HEK293 (cell line): ENCODE measurements around the gene NFIB.

Experiments used
- ZNF121 ChIP-seq: fragments of 450-650 bp; formaldehyde crosslinking; IDR thresholded peaks from 2 replicates; pipeline ENCODE4 v1.5.1; 2016; ENCODE audit warnings: missing biosample characterization, missing genetic modification characterization
- ZNF132 ChIP-seq: fragments of 450-650 bp; formaldehyde crosslinking; IDR thresholded peaks from 2 replicates; pipeline ENCODE4 v1.5.1; 2017; ENCODE audit warnings: missing biosample characterization, missing genetic modification characterization, borderline replicate concordance
- ZNF302 ChIP-seq: fragments of 450-650 bp; formaldehyde crosslinking; IDR thresholded peaks from 2 replicates; pipeline ENCODE4 v1.5.1; 2016; ENCODE audit warnings: missing biosample characterization, missing genetic modification characterization, low read depth
- ZNF404 ChIP-seq: fragments of 450-650 bp; formaldehyde crosslinking; IDR thresholded peaks from 2 replicates; pipeline ENCODE4 v1.5.1; 2017; ENCODE audit warnings: missing biosample characterization, missing genetic modification characterization
- TF ChIP-seq, protein P1 (sequence below): fragments of 450-650 bp; formaldehyde crosslinking; IDR thresholded peaks from 2 replicates; pipeline ENCODE4 v1.5.1; 2016; ENCODE audit warnings: missing biosample characterization, missing genetic modification characterization

DNA sequence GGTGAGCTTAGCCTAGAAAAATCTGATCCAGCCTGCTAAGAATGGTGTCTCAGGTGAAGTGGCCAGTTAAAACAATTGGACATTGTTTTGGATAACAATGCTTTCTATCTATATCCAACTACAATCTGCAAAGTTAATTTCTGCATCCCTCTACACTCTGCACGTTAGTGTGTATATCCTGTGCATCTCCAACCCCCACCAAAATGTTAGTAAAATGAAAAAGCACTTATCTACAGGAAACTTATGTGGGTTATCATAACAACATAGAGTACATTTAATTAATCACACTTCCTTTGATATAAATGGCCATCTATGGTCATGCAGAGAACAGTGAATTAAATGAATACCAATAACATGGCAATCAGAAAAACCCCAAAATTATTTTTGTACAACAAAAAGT is 158.7 kb downstream of the NFIB start:
- TF ChIP-seq, protein P1, sequence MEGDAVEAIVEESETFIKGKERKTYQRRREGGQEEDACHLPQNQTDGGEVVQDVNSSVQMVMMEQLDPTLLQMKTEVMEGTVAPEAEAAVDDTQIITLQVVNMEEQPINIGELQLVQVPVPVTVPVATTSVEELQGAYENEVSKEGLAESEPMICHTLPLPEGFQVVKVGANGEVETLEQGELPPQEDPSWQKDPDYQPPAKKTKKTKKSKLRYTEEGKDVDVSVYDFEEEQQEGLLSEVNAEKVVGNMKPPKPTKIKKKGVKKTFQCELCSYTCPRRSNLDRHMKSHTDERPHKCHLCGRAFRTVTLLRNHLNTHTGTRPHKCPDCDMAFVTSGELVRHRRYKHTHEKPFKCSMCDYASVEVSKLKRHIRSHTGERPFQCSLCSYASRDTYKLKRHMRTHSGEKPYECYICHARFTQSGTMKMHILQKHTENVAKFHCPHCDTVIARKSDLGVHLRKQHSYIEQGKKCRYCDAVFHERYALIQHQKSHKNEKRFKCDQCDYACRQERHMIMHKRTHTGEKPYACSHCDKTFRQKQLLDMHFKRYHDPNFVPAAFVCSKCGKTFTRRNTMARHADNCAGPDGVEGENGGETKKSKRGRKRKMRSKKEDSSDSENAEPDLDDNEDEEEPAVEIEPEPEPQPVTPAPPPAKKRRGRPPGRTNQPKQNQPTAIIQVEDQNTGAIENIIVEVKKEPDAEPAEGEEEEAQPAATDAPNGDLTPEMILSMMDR (tag by site-specific recombination): no peak
- TF ChIP-seq ZNF302 (no peak), ZNF404 (tag by site-specific recombination) (no peak), ZNF121 (tag by site-specific recombination) (no peak), ZNF132 (tag by site-specific recombination) (no peak)
